GM12874 (cell line): ENCODE measurements around the gene CST6.

Experiments used
- TF ChIP-seq, protein P1 (sequence below): IDR thresholded peaks from 2 replicates; pipeline ENCODE4 v1.5.1; 2011; ENCODE audit warnings: low read depth, mild to moderate bottlenecking, control low read depth, low read length, moderate library complexity; ENCODE audit not compliant: insufficient read depth

CST6 gene

GRCh38 chr11:66055021-66055420 is 43.2 kb downstream of the CST6 start:
- TF ChIP-seq, protein P1, sequence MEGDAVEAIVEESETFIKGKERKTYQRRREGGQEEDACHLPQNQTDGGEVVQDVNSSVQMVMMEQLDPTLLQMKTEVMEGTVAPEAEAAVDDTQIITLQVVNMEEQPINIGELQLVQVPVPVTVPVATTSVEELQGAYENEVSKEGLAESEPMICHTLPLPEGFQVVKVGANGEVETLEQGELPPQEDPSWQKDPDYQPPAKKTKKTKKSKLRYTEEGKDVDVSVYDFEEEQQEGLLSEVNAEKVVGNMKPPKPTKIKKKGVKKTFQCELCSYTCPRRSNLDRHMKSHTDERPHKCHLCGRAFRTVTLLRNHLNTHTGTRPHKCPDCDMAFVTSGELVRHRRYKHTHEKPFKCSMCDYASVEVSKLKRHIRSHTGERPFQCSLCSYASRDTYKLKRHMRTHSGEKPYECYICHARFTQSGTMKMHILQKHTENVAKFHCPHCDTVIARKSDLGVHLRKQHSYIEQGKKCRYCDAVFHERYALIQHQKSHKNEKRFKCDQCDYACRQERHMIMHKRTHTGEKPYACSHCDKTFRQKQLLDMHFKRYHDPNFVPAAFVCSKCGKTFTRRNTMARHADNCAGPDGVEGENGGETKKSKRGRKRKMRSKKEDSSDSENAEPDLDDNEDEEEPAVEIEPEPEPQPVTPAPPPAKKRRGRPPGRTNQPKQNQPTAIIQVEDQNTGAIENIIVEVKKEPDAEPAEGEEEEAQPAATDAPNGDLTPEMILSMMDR, result no peak

DNA sequence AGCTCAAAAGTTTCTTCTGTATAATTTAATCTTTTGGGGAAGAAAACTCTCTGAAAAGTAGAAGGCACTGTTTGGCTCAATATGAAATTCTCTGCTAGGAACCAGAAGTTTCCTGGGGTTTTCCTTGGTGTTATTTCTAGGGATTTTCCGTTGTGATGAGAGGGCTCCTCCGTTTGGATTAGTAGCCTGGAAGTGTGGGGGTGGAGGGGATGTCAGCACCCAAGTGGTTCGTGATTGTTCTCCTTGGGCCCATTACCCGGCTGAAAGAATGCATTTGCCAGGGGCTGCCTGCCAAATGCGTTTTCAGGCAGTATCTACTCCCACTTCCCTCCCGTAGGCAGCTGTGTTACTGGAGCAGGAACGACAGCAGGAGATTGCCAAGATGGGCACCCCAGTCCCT is 44.7 kb downstream of the CST6 start:
- TF ChIP-seq, protein P1, result no peak

- TF ChIP-seq, protein P1, result no peak
These were observed 48.3 kb downstream of the CST6 start for GRCh38 chr11:66059966-66060680.

DNA sequence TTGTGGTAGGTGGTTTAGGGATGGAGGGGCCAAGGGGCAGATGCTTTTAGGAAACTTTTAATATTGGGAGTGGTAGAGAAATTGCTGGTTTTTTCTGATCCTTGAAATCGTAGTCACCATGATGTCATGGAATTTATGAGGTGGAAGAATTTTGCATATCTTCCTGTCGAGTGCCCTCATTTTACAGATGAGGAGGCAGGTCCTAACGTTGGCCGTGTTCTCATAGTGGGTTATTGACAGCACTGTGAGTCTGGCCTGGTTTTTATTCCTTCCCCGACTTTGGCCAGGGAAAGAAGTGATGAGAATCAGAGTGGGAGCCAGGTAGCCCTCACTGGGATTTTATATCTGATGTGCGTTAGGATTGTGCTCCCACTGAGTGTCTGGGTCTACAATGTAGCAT is 49.5 kb downstream of the CST6 start:
- TF ChIP-seq, protein P1, result no peak

DNA sequence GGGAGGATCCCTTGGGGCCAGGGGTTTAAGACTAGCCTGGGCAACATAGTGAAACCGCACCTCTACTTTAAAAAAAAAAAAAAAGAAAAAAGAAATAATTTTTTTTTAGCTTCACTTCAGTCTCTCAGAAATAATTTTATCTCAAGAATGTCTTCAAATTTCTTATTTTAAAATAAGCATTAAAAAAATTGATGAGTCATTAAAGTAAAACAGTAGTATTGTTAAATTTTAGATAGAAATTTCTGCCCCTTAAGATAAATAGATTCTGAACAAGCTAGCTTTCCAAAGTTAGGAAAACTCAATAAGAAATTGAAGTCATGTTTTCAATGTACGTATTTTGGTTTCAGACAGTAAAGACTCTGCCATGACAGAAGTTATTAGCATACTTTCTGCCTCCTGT is 50.6 kb downstream of the CST6 start:
- TF ChIP-seq, protein P1, result no peak
